K562 (cell line): Measurements from ENCODE around the gene GRIN2A.

Experiments used
- CHD1 ChIP-seq: fragments of 200-600 bp; sonication (generic); IDR thresholded peaks from one replicate; pipeline ENCODE4 v1.6.1; 2012; ENCODE audit warnings: mild to moderate bottlenecking, moderate library complexity, low read length, inconsistent platforms
- EZH2 ChIP-seq: IDR thresholded peaks from 2 replicates; pipeline ENCODE4 v1.6.1; 2012; ENCODE audit warnings: low read depth, mild to moderate bottlenecking, inconsistent platforms, low read length, borderline replicate concordance
- KAT8 ChIP-seq: fragments of 450-650 bp; IDR thresholded peaks from 2 replicates; pipeline ENCODE4 v1.6.1; 2016; ENCODE audit warnings: low read depth, mild to moderate bottlenecking
- NFRKB ChIP-seq: fragments of 450-650 bp; IDR thresholded peaks from 2 replicates; pipeline ENCODE4 v1.6.1; 2016; ENCODE audit warnings: low read depth
- POLR2A ChIP-seq: fragments of 450-650 bp; conservative IDR thresholded peaks from 2 replicates; pipeline ENCODE4 v1.6.1; 2016
- SAP30 ChIP-seq: fragments of 200-600 bp; sonication (generic); IDR thresholded peaks from 2 replicates; pipeline ENCODE4 v1.6.1; 2012; ENCODE audit warnings: borderline replicate concordance, low read depth, mild to moderate bottlenecking, moderate library complexity, low read length, control low read depth, inconsistent platforms; ENCODE audit not compliant: insufficient read depth, poor library complexity, severe bottlenecking
- TF ChIP-seq, protein P1 (sequence below), 3 experiments: IDR thresholded peaks in 2 of 3; conservative IDR thresholded peaks in 1 of 3; 2 replicates each; pipeline ENCODE4 v1.5.1; 2011 to 2012; ENCODE audit warnings: low read length in 3 of 3, mild to moderate bottlenecking in 3 of 3, control low read depth in 2 of 3, improper control_type of control experiment in 1 of 3, inconsistent platforms in 1 of 3, low read depth in 1 of 3, mixed read lengths in 1 of 3, moderate library complexity in 1 of 3; ENCODE audit not compliant: insufficient read depth in 2 of 3

- TF ChIP-seq CHD1 = no peak
- no peak for TF ChIP-seq EZH2
- TF ChIP-seq, protein P1, sequence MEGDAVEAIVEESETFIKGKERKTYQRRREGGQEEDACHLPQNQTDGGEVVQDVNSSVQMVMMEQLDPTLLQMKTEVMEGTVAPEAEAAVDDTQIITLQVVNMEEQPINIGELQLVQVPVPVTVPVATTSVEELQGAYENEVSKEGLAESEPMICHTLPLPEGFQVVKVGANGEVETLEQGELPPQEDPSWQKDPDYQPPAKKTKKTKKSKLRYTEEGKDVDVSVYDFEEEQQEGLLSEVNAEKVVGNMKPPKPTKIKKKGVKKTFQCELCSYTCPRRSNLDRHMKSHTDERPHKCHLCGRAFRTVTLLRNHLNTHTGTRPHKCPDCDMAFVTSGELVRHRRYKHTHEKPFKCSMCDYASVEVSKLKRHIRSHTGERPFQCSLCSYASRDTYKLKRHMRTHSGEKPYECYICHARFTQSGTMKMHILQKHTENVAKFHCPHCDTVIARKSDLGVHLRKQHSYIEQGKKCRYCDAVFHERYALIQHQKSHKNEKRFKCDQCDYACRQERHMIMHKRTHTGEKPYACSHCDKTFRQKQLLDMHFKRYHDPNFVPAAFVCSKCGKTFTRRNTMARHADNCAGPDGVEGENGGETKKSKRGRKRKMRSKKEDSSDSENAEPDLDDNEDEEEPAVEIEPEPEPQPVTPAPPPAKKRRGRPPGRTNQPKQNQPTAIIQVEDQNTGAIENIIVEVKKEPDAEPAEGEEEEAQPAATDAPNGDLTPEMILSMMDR (IDR thresholded peaks at IDR 0.05 in 2 of 3, conservative IDR thresholded peaks at IDR 0.05 in 1 of 3; ENCODE audit: insufficient read depth in 2 of 3, low read depth in 1 of 3, low read length in 3 of 3) = no peak
- no peak for TF ChIP-seq KAT8
- no peak for TF ChIP-seq NFRKB
- no peak for TF ChIP-seq SAP30
- TF ChIP-seq POLR2A = no peak
These were observed 383.2 kb downstream of the GRIN2A start for GRCh38 chr16:9798952-9799580.
